KOPT-K1 (cell line): ENCODE data around the gene DACH1.

ENCODE experiments used
- H3K27ac ChIP-seq: fragments of 200-600 bp; sonication (generic); 2 replicates; pipeline ENCODE4 v1.5.1; 2016; ENCODE audit warnings: antibody characterized with exemption, mild to moderate bottlenecking, low read depth, low read length; ENCODE audit not compliant: poor library complexity, severe bottlenecking
- H3K36me3 ChIP-seq: fragments of 200-600 bp; sonication (generic); 2 replicates; pipeline ENCODE4 v1.5.1; 2017; ENCODE audit warnings: antibody characterized with exemption, mild to moderate bottlenecking, low read length, moderate library complexity; ENCODE audit not compliant: insufficient read depth
- H3K9me3 ChIP-seq: fragments of 200-600 bp; sonication (generic); 2 replicates; pipeline ENCODE4 v1.5.1; 2017; ENCODE audit warnings: antibody characterized with exemption, low read length, mild to moderate bottlenecking; ENCODE audit not compliant: insufficient read depth, poor library complexity, severe bottlenecking

The DACH1 gene

DNA sequence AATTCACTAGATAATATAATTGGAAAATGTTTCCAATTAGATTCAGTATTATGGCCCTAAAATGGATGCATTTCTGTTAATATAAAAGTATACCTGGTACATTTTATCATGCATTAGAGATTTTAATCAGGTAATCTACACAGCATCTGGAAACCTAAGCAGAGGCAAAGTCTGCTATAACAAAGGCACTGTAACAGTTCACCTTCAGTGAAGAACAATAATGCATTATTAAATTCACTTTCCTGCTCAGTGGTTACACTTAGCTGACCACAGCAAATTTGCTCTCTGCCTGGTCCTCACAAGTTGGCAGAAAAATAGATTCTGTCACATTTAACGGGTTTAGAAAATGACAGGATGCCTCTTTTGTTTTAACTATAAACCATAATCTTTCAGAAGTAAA is 326.9 kb downstream of the DACH1 start:
- Histone ChIP-seq H3K27ac (no peak overlapping the region), H3K9me3 (no peaks in the 10 kb centered on the region), H3K36me3 (no peaks in the 10 kb centered on the region)

DNA sequence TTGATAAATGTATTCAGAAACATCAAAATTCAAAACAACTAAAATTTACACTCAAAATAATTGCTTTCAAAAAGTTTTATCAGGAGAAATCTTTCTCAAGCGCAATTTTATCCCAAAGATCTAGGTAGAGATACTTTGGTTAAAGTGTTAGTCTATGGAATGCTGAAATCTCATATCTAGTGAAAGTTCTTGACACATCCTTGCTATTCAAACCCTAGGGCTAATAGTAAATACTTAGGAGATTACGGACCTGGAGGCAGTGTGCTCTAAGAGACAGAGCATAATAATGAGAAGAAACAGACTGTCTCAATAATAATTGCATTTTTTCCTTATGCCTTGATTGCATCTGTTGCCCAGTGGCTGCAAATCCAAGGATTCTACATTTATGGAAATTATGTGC is 330.8 kb downstream of the DACH1 start:
- no peaks in the 10 kb centered on the region for H3K36me3 ChIP-seq
- H3K27ac ChIP-seq: no peak overlapping the region
- no peaks in the 10 kb centered on the region for H3K9me3 ChIP-seq

GRCh38 chr13:71524613-71525304 is 342.2 kb downstream of the DACH1 start:
- H3K36me3 ChIP-seq: no peaks in the 10 kb centered on the region
- H3K27ac ChIP-seq: no peak overlapping the region
- no peaks in the 10 kb centered on the region for H3K9me3 ChIP-seq

GRCh38 chr13:71524245-71524612 is 342.8 kb downstream of the DACH1 start:
- Histone ChIP-seq H3K36me3 (no peaks in the 10 kb centered on the region), H3K9me3 (no peaks in the 10 kb centered on the region), H3K27ac (no peak overlapping the region)

DNA sequence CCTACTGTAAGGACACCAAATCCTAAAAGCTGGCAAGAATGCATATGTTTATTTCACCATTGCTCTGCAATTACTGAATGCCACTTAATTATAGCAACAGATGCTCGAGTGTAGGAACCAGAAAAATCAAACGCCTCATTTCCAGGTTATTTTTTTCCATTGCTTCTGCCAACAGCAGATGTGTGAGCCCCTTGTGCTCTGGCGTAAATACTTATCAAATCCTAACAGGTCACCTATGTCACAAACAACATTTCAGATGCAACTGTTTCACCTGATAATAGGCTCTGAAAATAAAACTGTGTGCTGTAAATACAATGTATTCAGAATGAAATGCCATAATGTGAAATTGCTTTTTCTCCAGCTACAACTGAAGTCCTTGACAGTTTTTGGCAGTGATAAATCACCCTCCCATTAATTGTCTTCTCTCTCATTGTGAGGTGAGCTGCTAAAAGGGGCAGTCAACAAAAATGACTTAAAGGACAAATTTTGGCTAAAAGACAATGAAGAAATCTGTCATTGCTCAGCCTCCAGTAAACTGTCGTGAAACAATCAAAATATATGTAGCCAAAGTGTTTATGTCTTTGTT is 344.0 kb downstream of the DACH1 start:
- no peaks in the 10 kb centered on the region for H3K9me3 ChIP-seq
- no peaks in the 10 kb centered on the region for H3K36me3 ChIP-seq
- H3K27ac ChIP-seq: no peak overlapping the region

- H3K27ac ChIP-seq: no peak overlapping the region
- H3K9me3 ChIP-seq: no peaks in the 10 kb centered on the region
- no peaks in the 10 kb centered on the region for H3K36me3 ChIP-seq
Measured at GRCh38 chr13:71517004-71517403, 350.0 kb downstream of the DACH1 start.

GRCh38 chr13:71516521-71516920 is 350.5 kb downstream of the DACH1 start:
- Histone ChIP-seq H3K27ac (no peak overlapping the region), H3K9me3 (no peaks in the 10 kb centered on the region), H3K36me3 (no peaks in the 10 kb centered on the region)

- Histone ChIP-seq H3K27ac (no peak overlapping the region), H3K9me3 (no peaks in the 10 kb centered on the region), H3K36me3 (no peaks in the 10 kb centered on the region)
Measured at GRCh38 chr13:71515744-71516038, 351.3 kb downstream of the DACH1 start.

DNA sequence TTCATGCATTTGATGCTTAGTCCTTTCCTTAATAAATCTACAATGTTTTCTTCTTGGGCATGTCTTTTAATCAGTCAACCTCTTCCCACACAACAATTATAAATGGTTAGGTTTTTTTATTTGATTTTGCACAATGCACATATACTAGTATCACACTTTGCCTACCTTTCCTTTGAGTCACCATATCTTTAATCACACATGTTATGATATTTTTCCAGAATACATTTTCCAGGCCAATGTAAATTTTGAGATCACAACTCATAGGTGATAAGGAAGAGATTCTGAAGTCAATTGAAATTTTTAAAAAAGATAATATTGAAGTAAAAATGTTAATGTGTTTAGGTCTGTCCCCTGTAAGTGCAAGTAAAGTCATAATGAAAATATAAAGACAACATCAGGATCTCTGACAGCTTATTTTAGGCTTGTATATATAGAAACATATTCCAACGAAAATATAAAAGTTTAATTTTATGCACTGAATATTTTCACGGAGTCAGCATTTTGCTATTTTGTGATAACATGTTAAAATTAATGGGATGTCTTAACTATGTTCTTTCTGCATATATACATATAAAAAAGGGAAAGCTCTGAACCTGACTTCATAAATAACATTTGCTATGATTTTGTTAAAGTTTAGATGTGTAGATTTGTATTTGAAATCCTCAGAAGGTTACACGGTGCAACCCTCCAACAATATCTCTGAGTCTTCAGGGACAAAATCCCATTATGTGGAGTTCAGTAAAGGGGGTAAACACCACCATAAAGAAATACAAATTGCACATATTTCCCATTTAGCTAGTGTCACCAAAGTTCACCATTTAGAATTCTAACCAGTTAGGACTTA is 351.9 kb downstream of the DACH1 start:
- H3K36me3 ChIP-seq: no peaks in the 10 kb centered on the region
- H3K27ac ChIP-seq: no peak overlapping the region
- H3K9me3 ChIP-seq: no peaks in the 10 kb centered on the region

GRCh38 chr13:71513411-71514033 is 353.5 kb downstream of the DACH1 start:
- Histone ChIP-seq H3K9me3 (no peaks in the 10 kb centered on the region), H3K27ac (no peak overlapping the region), H3K36me3 (no peaks in the 10 kb centered on the region)

DNA sequence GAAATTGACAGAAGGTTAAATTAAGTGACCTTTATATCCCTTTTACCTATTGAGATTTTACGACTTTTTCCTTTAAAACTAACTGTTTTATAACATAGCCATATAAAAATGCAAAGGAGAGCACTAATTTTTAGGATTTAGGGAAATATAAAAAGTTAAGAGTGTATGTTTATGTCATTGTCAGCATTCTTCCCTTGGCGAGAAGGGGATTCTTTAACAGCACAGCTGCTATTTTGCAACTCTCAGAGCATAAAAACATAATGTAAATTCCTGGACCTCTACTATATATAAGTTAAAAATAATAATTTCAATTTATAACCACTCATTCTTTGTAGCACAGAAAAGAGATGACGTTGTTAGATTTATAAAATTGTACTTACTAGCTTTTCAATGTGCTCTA is 363.2 kb downstream of the DACH1 start:
- no peaks in the 10 kb centered on the region for H3K9me3 ChIP-seq
- no peaks in the 10 kb centered on the region for H3K36me3 ChIP-seq
- no peak overlapping the region for H3K27ac ChIP-seq

- H3K27ac ChIP-seq: no peak overlapping the region
- H3K9me3 ChIP-seq: no peaks in the 10 kb centered on the region
- H3K36me3 ChIP-seq: no peaks in the 10 kb centered on the region
Measured at GRCh38 chr13:71499944-71500514, 367.0 kb downstream of the DACH1 start.

- Histone ChIP-seq H3K27ac (no peak overlapping the region), H3K9me3 (no peaks in the 10 kb centered on the region), H3K36me3 (no peaks in the 10 kb centered on the region)
Measured at GRCh38 chr13:71499235-71499634, 367.8 kb downstream of the DACH1 start.

- no peak overlapping the region for H3K27ac ChIP-seq
- no peaks in the 10 kb centered on the region for H3K9me3 ChIP-seq
- H3K36me3 ChIP-seq: no peaks in the 10 kb centered on the region
Measured at GRCh38 chr13:71493189-71493588, 373.8 kb downstream of the DACH1 start.

DNA sequence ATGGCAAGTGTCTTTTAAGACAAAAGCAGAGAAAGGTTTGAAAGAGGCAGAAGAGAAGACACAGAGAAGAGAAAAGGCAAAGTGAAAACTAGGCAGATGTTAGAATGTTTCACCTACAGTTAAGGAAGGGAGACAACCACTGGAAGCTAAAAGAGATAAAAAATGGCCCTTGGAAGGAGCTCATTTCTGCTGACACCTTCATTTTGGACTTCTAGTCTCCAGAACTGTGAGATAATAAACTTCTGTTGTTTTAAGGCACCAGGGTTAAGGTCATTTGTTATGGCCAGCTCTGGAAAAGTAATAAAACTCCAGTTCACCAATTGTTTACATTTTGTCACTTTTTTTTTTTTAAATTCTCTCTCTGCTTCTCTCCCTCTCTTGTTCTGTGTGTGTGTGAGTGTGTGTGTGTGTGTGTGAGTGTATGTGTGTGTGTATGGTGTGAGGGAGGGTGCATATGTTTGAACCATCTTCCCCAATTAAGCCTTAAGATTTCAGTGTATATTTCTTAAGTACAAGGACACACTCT is 374.6 kb downstream of the DACH1 start:
- H3K36me3 ChIP-seq: no peaks in the 10 kb centered on the region

More for the DNA sequence above, 374.6 kb downstream of the DACH1 start:
- no peaks in the 10 kb centered on the region for H3K9me3 ChIP-seq
- no peak overlapping the region for H3K27ac ChIP-seq
